Right lobe of liver (tissue), 6 donors: Measurements from ENCODE around the gene GP5. TPM values are rescaled to one million over a fixed set of nuclear protein-coding genes. Genes with fewer than 3 reads are reported as not detected.

Experiments
- ATAC-seq, 4 donors: fragments of 200-7000 bp; cut with Tn5 transposase; one replicate each; pipeline ENCODE4 v1.9.1; 2020; ENCODE audit warnings: mild to moderate bottlenecking in 4 of 4, moderate library complexity in 4 of 4
- DNase-seq, 3 donors: peaks; one replicate each; pipeline ENCODE4 v3.0.0-alpha.2; 2020
- H3K27ac ChIP-seq, 3 donors: fragments of 200-600 bp; one replicate each; pipeline ENCODE4 v1.8.0; 2022
- H3K27me3 ChIP-seq, 2 donors: fragments of 200-600 bp; one replicate each; pipeline ENCODE4 v1.8.0; 2022
- H3K36me3 ChIP-seq, 4 donors: fragments of 200-600 bp; sonication (generic) in 1 of 4; one replicate each; pipeline versions ENCODE4 v1.5.1 to v1.8.0; 2017 to 2022; ENCODE audit warnings: control low read depth in 1 of 4
- H3K4me1 ChIP-seq, 4 donors: fragments of 200-600 bp; sonication (generic) in 1 of 4; one replicate each; pipeline versions ENCODE4 v1.5.1 to v1.8.0; 2017 to 2022; ENCODE audit warnings: control low read depth in 1 of 4
- H3K4me3 ChIP-seq, 3 donors: fragments of 200-600 bp; one replicate each; pipeline ENCODE4 v1.8.0; 2022
- H3K9me3 ChIP-seq, 4 donors: fragments of 200-600 bp; sonication (generic) in 1 of 4; one replicate each; pipeline versions ENCODE4 v1.5.1 to v1.8.0; 2017 to 2022; ENCODE audit warnings: control low read depth in 1 of 4
- POLR2A ChIP-seq: fragments of 450-650 bp; IDR thresholded peaks from one replicate; pipeline ENCODE4 v1.6.1; 2017; ENCODE audit warnings: antibody characterized with exemption, mild to moderate bottlenecking
- WGBS: methylation state at CpG from one replicate; pipeline ENCODE4 v1.1.6; 2018; ENCODE audit warnings: low coverage, low lambda C conversion rate; ENCODE audit not compliant: insufficient coverage; ENCODE audit errors: missing lambda C conversion rate; 5-methylcytosine and 5-hydroxymethylcytosine counted together
- intact Hi-C, 2 donors: fragments of 100-400 bp; cut with DNase I; formaldehyde crosslinking; loops; one replicate each; pipeline versions ENCODE4 v1.11.2 to v1.14.1; 2022
- total RNA-seq, 6 experiments: library from RNA; depleted of rRNA in 2 of 6; stranded (reverse); fragments of >200 nt in 2 of 6; fragmentation: NEBNext Ultra II Directional in 3 of 6; extraction: Animal tissue kit (Norgen Biotek cat#: 25700) in 3 of 6; gene quantifications; one replicate each; pipeline versions ENCODE4 v1.1.0 to v1.2.4, GENCODE V29; 2016 to 2023
- TF ChIP-seq, protein P1 (sequence below), 4 donors: fragments of 200-600 bp in 3 of 4; fragments of 450-650 bp in 1 of 4; IDR thresholded peaks; one replicate each; pipeline versions ENCODE4 v1.5.1 to v1.8.0; 2016 to 2022; ENCODE audit warnings: antibody characterized with exemption in 4 of 4, mild to moderate bottlenecking in 2 of 4
- donor health status: DM: no; HTN: yes; CAD: no.
- donor health status: DM: no; HTN: no; CAD: no.
- donor health status: DM: no; HTN: no; CAD: no.
- donor health status: DM: no; HTN: yes; CAD: no.
- donor health status: DM: no; HTN: yes; CAD: no.

The GP5 gene
- total RNA-seq, 6 experiments from 2014 or later = 0.07 to 0.23 (median 0.16) TPM; not detected in 2

DNA sequence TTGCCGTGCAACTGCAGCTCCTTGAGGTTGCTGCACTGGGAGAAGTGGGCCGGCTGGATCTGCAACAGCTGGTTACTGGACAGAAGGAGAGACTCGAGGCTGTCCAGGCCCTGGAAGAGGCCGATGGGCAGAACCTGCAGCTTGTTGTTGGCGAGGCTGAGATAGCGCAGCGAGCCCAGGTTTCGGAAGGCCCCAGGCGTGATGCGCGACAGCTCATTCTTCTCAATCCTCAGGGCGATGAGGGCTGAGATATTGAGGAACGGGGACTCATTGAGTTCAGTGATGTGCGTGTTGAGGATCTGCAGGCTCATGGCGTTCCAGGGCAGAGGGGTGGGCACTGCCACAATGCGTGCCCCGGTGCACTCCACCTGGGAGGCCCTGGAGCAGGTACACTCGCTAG is 38.5 kb downstream of the GP5 start:
- WGBS = 57% methylated on average over 3 of the region's 18 CpGs
- TF ChIP-seq POLR2A = no peak
- TF ChIP-seq, protein P1, sequence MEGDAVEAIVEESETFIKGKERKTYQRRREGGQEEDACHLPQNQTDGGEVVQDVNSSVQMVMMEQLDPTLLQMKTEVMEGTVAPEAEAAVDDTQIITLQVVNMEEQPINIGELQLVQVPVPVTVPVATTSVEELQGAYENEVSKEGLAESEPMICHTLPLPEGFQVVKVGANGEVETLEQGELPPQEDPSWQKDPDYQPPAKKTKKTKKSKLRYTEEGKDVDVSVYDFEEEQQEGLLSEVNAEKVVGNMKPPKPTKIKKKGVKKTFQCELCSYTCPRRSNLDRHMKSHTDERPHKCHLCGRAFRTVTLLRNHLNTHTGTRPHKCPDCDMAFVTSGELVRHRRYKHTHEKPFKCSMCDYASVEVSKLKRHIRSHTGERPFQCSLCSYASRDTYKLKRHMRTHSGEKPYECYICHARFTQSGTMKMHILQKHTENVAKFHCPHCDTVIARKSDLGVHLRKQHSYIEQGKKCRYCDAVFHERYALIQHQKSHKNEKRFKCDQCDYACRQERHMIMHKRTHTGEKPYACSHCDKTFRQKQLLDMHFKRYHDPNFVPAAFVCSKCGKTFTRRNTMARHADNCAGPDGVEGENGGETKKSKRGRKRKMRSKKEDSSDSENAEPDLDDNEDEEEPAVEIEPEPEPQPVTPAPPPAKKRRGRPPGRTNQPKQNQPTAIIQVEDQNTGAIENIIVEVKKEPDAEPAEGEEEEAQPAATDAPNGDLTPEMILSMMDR (IDR thresholded peaks at IDR 0.05) = no peak
- no peaks in the 10 kb centered on the region for H3K36me3 ChIP-seq
- no peak overlapping the region for H3K27ac ChIP-seq
- DNase-seq (no peak), ATAC-seq (no peak)
- intact Hi-C loops = no loop called here
- H3K27me3 ChIP-seq = no peaks in the 10 kb centered on the region
- peaks cover 0 to 9% (median 0%) of the 10 kb centered on the region in 4 donors for H3K4me1 ChIP-seq
- no peak overlapping the region for H3K4me3 ChIP-seq
- H3K9me3 ChIP-seq = no peaks in the 10 kb centered on the region

DNA sequence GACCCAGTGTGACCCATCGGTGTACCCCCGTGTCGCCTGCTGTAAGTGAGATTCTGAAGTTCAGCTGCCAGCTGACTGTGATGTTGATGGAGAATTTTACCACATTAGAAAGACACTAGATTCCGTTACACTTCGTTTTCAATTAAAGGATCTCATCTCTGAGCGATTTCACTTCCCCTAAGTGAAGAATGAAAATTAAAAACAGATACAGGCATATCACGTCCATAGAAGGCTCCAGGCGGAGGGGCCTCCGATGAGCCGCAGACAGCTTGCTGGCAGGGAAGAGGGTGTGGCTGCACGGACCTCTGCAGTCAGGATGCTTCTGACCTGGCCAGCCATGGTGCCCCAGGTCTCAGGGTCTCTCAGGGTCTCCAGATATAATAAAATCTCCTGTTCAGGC is 41.4 kb downstream of the GP5 start:
- Histone ChIP-seq H3K36me3 (no peaks in the 10 kb centered on the region), H3K4me3 (no peak overlapping the region), H3K9me3 (no peaks in the 10 kb centered on the region), H3K4me1 (no peaks in the 10 kb centered on the region), H3K27ac (no peak overlapping the region), H3K27me3 (no peaks in the 10 kb centered on the region)
- ATAC-seq (no peak), DNase-seq (no peak)
- 88% methylated on average over 8 of the region's 11 CpGs for WGBS
- intact Hi-C loops = no loop called here
- TF ChIP-seq POLR2A = no peak
- TF ChIP-seq, protein P1 (IDR thresholded peaks at IDR 0.05) = no peak

DNA sequence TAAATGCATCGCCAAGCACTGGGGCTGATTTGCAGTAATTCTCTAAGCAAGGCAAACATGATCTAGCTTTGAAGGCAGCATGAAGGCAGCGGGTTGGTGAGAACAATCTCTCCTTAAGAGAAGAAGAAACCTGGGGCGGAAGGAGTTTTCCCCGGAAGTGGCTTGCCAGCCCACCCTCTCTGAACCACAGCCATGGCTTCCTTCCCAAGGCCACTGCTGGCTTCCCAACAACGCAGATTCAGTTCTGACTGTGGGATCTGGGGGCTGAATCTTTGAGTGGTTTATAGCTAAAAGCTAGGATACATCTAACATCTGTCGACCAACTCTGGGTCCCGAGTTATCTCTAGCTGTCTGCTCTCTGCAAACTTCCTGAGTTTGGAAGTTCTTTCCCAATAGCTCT is 43.7 kb downstream of the GP5 start:
- 64% methylated on average over 6 of the region's 7 CpGs for WGBS
- ATAC-seq = no peak
- intact Hi-C loops = no loop called here

DNA sequence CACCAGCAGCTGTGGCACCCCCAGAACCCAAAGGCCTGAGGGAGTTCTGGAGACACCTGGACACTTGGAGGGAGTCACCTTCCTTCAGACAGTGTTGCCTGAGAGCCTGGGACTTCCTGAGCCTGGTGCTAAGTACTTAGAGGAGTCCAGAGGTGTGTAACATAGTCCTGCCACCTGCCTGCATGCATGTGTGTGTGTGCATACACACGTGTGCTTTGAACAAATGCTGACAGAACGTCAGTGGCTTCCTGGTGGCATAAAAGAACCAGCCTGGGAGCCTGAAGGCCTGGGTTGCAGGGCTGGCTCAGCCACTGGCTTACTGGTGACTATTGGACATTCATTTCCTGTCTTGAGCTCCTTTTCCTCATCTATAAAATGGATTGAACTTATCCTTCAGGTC is 44.8 kb downstream of the GP5 start:
- H3K36me3 ChIP-seq = no peaks in the 10 kb centered on the region
- no peak for DNase-seq
- no peak overlapping the region for H3K27ac ChIP-seq
- WGBS = no CpG with 5 or more reads among the region's 2 CpGs
- no peak overlapping the region for H3K4me3 ChIP-seq
- H3K9me3 ChIP-seq = no peaks in the 10 kb centered on the region
- no peak for ATAC-seq
- intact Hi-C loops = no loop called here
- peaks cover 0 to 3% (median 0%) of the 10 kb centered on the region in 4 donors for H3K4me1 ChIP-seq
- no peak for TF ChIP-seq POLR2A
- TF ChIP-seq, protein P1 (IDR thresholded peaks at IDR 0.05) = no peak
- no peaks in the 10 kb centered on the region for H3K27me3 ChIP-seq

More for the DNA sequence above, 43.7 kb downstream of the GP5 start:
- Histone ChIP-seq H3K4me1 (no peaks in the 10 kb centered on the region), H3K27ac (no peak overlapping the region), H3K4me3 (no peak overlapping the region), H3K36me3 (no peaks in the 10 kb centered on the region), H3K27me3 (no peaks in the 10 kb centered on the region), H3K9me3 (no peaks in the 10 kb centered on the region)
- no peak for DNase-seq
- no peak for TF ChIP-seq POLR2A
- TF ChIP-seq, protein P1 (IDR thresholded peaks at IDR 0.05) = no peak
